ENCODE data around the gene ST6GAL1.

ST6GAL1 gene

GRCh38 chr3:187085933-187086332 is 155.6 kb downstream of the ST6GAL1 start:
- Histone ChIP-seq H2BK12ac (ENCODE audit: low read length in 2 of 2) (no peak overlapping the region), H2BK5ac (ENCODE audit: low read depth, low read length, poor library complexity, severe bottlenecking) (no peak overlapping the region), H3K27ac (ENCODE audit: low read length, poor library complexity, severe bottlenecking) (no peak overlapping the region), H3K36me3 (ENCODE audit: control insufficient read depth in 1 of 2, insufficient read depth in 2 of 2, low read depth in 1 of 2, low read length in 2 of 2) (no peaks in the 10 kb centered on the region), H4K91ac (ENCODE audit: low read length) (no peak overlapping the region), H2BK120ac (ENCODE audit: low read depth, low read length) (no peak overlapping the region), H3K23ac (ENCODE audit: low read length in 2 of 2) (no peak overlapping the region), H2AK5ac (ENCODE audit: low read length, severe bottlenecking) (no peak overlapping the region), H3K79me1 (replicated peaks; ENCODE audit: low read length, poor library complexity, severe bottlenecking) (no peaks in the 10 kb centered on the region), H2BK15ac (ENCODE audit: low read depth, poor library complexity, severe bottlenecking) (no peak overlapping the region), H3K9ac (ENCODE audit: low read length) (no peak overlapping the region), H3K18ac (ENCODE audit: low read depth in 1 of 2, low read length in 2 of 2) (no peak overlapping the region), H4K8ac (ENCODE audit: low read length) (no peak overlapping the region), H3K9me3 (ENCODE audit: control insufficient read depth, low read length) (peaks cover 12% of the 10 kb centered on the region), H2AFZ (ENCODE audit: low read depth, low read length) (no peak overlapping the region), H3K4me3 (ENCODE audit: insufficient read depth in 1 of 2, low read depth in 1 of 2, low read length in 2 of 2) (no peak overlapping the region), H3K4ac (ENCODE audit: low read depth in 1 of 2, low read length in 2 of 2) (no peak overlapping the region), H3K4me1 (ENCODE audit: control insufficient read depth, insufficient read depth, low read depth, low read length) (no peaks in the 10 kb centered on the region), H3K27me3 (ENCODE audit: control insufficient read depth in 1 of 2, insufficient read depth in 1 of 2, low read length in 2 of 2) (no peaks in the 10 kb centered on the region), H3K14ac (ENCODE audit: low read length in 2 of 2) (no peak overlapping the region), H3K4me2 (ENCODE audit: low read length, poor library complexity, severe bottlenecking) (no peak overlapping the region)
- WGBS: no CpG with 5 or more reads among the region's 1 CpG
- DNase-seq: no peak

DNA sequence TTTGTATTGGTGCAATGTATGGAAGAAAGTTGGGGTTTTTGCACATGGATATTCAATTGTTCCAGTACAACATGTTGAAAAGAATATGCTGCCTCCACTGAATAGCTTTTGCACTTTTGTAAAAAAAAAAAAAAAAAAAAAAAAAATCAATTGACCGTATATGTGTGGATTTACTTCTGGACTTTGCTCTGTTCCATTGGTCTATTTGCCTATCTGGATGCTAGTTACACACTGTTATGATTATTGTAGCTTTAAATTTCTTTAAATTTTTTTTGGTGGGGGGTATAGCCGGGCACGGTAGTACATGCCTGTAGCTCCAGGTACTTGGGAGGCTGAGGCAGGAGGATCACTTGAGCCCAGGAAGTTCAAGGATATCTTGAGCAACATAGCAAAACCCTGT is 156.5 kb downstream of the ST6GAL1 start:
- Histone ChIP-seq H3K79me1 (replicated peaks; ENCODE audit: low read length, poor library complexity, severe bottlenecking) (no peaks in the 10 kb centered on the region), H2BK5ac (ENCODE audit: low read depth, low read length, poor library complexity, severe bottlenecking) (no peak overlapping the region), H3K18ac (ENCODE audit: low read depth in 1 of 2, low read length in 2 of 2) (no peak overlapping the region), H2BK120ac (ENCODE audit: low read depth, low read length) (no peak overlapping the region), H3K27ac (ENCODE audit: low read length, poor library complexity, severe bottlenecking) (no peak overlapping the region), H2AFZ (ENCODE audit: low read depth, low read length) (no peak overlapping the region), H2AK5ac (ENCODE audit: low read length, severe bottlenecking) (no peak overlapping the region), H3K4ac (ENCODE audit: low read depth in 1 of 2, low read length in 2 of 2) (no peak overlapping the region), H3K23ac (ENCODE audit: low read length in 2 of 2) (no peak overlapping the region), H3K27me3 (ENCODE audit: control insufficient read depth in 1 of 2, insufficient read depth in 1 of 2, low read length in 2 of 2) (no peaks in the 10 kb centered on the region), H3K14ac (ENCODE audit: low read length in 2 of 2) (no peak overlapping the region), H3K4me2 (ENCODE audit: low read length, poor library complexity, severe bottlenecking) (no peak overlapping the region), H3K9ac (ENCODE audit: low read length) (no peak overlapping the region), H2BK12ac (ENCODE audit: low read length in 2 of 2) (no peak overlapping the region), H3K36me3 (ENCODE audit: control insufficient read depth in 1 of 2, insufficient read depth in 2 of 2, low read depth in 1 of 2, low read length in 2 of 2) (no peaks in the 10 kb centered on the region), H2BK15ac (ENCODE audit: low read depth, poor library complexity, severe bottlenecking) (no peak overlapping the region), H3K9me3 (ENCODE audit: control insufficient read depth, low read length) (peaks cover 12% of the 10 kb centered on the region), H3K4me3 (ENCODE audit: insufficient read depth in 1 of 2, low read depth in 1 of 2, low read length in 2 of 2) (no peak overlapping the region), H3K4me1 (ENCODE audit: control insufficient read depth, insufficient read depth, low read depth, low read length) (no peaks in the 10 kb centered on the region), H4K8ac (ENCODE audit: low read length) (no peak overlapping the region), H4K91ac (ENCODE audit: low read length) (no peak overlapping the region)
- DNase-seq: no peak
- no CpG with 5 or more reads among the region's 3 CpGs for WGBS

GRCh38 chr3:187088701-187089100 is 158.4 kb downstream of the ST6GAL1 start:
- peaks cover 17% of the 10 kb centered on the region for H3K9me3 ChIP-seq (ENCODE audit: control insufficient read depth, low read length)
- H3K4ac ChIP-seq (ENCODE audit: low read depth in 1 of 2, low read length in 2 of 2): no peak overlapping the region
- no peak overlapping the region for H4K91ac ChIP-seq (ENCODE audit: low read length)
- H2BK120ac ChIP-seq (ENCODE audit: low read depth, low read length): no peak overlapping the region
- 80% methylated on average over 1 of the region's 1 CpG for WGBS
- no peak for DNase-seq
- no peaks in the 10 kb centered on the region for H3K79me1 ChIP-seq (replicated peaks; ENCODE audit: low read length, poor library complexity, severe bottlenecking)
- H3K23ac ChIP-seq (ENCODE audit: low read length in 2 of 2): no peak overlapping the region
- H2BK12ac ChIP-seq (ENCODE audit: low read length in 2 of 2): no peak overlapping the region
- no peak overlapping the region for H2BK5ac ChIP-seq (ENCODE audit: low read depth, low read length, poor library complexity, severe bottlenecking)
- H3K4me2 ChIP-seq (ENCODE audit: low read length, poor library complexity, severe bottlenecking): no peak overlapping the region
- H3K18ac ChIP-seq (ENCODE audit: low read depth in 1 of 2, low read length in 2 of 2): no peak overlapping the region
- no peaks in the 10 kb centered on the region for H3K4me1 ChIP-seq (ENCODE audit: control insufficient read depth, insufficient read depth, low read depth, low read length)
- no peak overlapping the region for H3K4me3 ChIP-seq (ENCODE audit: insufficient read depth in 1 of 2, low read depth in 1 of 2, low read length in 2 of 2)
- H3K14ac ChIP-seq (ENCODE audit: low read length in 2 of 2): no peak overlapping the region
- H3K9ac ChIP-seq (ENCODE audit: low read length): no peak overlapping the region
- H2BK15ac ChIP-seq (ENCODE audit: low read depth, poor library complexity, severe bottlenecking): no peak overlapping the region
- H3K27me3 ChIP-seq (ENCODE audit: control insufficient read depth in 1 of 2, insufficient read depth in 1 of 2, low read length in 2 of 2): no peaks in the 10 kb centered on the region
- no peak overlapping the region for H3K27ac ChIP-seq (ENCODE audit: low read length, poor library complexity, severe bottlenecking)
- H4K8ac ChIP-seq (ENCODE audit: low read length): no peak overlapping the region
- no peak overlapping the region for H2AK5ac ChIP-seq (ENCODE audit: low read length, severe bottlenecking)
- H2AFZ ChIP-seq (ENCODE audit: low read depth, low read length): no peak overlapping the region
- H3K36me3 ChIP-seq (ENCODE audit: control insufficient read depth in 1 of 2, insufficient read depth in 2 of 2, low read depth in 1 of 2, low read length in 2 of 2): no peaks in the 10 kb centered on the region

DNA sequence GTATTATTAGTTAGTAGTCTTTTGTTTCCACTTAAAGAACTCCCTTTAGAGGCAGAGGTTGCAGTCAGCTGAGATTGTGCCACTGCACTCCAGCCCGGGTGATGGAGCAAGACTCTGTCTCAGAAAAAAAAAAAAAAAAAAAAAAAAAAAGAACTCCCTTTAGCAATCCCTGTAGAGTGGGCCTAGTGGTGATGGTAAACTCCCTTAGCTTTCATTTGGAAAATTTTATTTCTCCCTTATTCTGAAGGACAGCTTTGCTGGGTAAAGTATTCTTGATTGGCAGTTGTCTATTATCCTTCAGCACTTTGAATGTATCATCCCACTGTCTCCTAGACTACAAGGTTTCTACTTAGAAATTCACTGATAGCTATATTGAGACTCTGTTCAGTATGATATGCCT is 163.0 kb downstream of the ST6GAL1 start:
- Histone ChIP-seq H4K8ac (ENCODE audit: low read length) (no peak overlapping the region), H2BK12ac (ENCODE audit: low read length in 2 of 2) (no peak overlapping the region), H2AK5ac (ENCODE audit: low read length, severe bottlenecking) (no peak overlapping the region), H3K4me1 (ENCODE audit: control insufficient read depth, insufficient read depth, low read depth, low read length) (no peaks in the 10 kb centered on the region), H3K18ac (ENCODE audit: low read depth in 1 of 2, low read length in 2 of 2) (no peak overlapping the region), H4K91ac (ENCODE audit: low read length) (no peak overlapping the region), H2BK15ac (ENCODE audit: low read depth, poor library complexity, severe bottlenecking) (no peak overlapping the region), H3K4me2 (ENCODE audit: low read length, poor library complexity, severe bottlenecking) (no peak overlapping the region), H2BK120ac (ENCODE audit: low read depth, low read length) (no peak overlapping the region), H3K36me3 (ENCODE audit: control insufficient read depth in 1 of 2, insufficient read depth in 2 of 2, low read depth in 1 of 2, low read length in 2 of 2) (no peaks in the 10 kb centered on the region), H3K14ac (ENCODE audit: low read length in 2 of 2) (no peak overlapping the region), H3K9ac (ENCODE audit: low read length) (no peak overlapping the region), H2BK5ac (ENCODE audit: low read depth, low read length, poor library complexity, severe bottlenecking) (no peak overlapping the region), H3K4me3 (ENCODE audit: insufficient read depth in 1 of 2, low read depth in 1 of 2, low read length in 2 of 2) (no peak overlapping the region), H2AFZ (ENCODE audit: low read depth, low read length) (no peak overlapping the region), H3K79me1 (replicated peaks; ENCODE audit: low read length, poor library complexity, severe bottlenecking) (no peaks in the 10 kb centered on the region), H3K23ac (ENCODE audit: low read length in 2 of 2) (no peak overlapping the region), H3K4ac (ENCODE audit: low read depth in 1 of 2, low read length in 2 of 2) (no peak overlapping the region), H3K9me3 (ENCODE audit: control insufficient read depth, low read length) (peaks cover 22% of the 10 kb centered on the region), H3K27me3 (ENCODE audit: control insufficient read depth in 1 of 2, insufficient read depth in 1 of 2, low read length in 2 of 2) (no peaks in the 10 kb centered on the region), H3K27ac (ENCODE audit: low read length, poor library complexity, severe bottlenecking) (no peak overlapping the region)
- no peak for DNase-seq
- no CpG with 5 or more reads among the region's 1 CpG for WGBS
